ENCODE results near the gene SLC41A3.
"Not testable (repeated sequence)": the region's sequence is repeated elsewhere in the genome, so short reads cannot be mapped to it uniquely, and the experiment has no call there.

SLC41A3 gene

GRCh38 chr3:126051234-126051633, 32.7 kb downstream of the SLC41A3 start:
- no peak for DNase-seq

- DNase-seq: no peak
These were observed 33.3 kb downstream of the SLC41A3 start for GRCh38 chr3:126050626-126051025.

- no peak for DNase-seq
These were observed 33.9 kb downstream of the SLC41A3 start for GRCh38 chr3:126050050-126050392.

GRCh38 chr3:126049289-126050049, 34.5 kb downstream of the SLC41A3 start:
- no peak for DNase-seq

- no peak for DNase-seq
These were observed 43.5 kb downstream of the SLC41A3 start for GRCh38 chr3:126040386-126040785.

- no peak for DNase-seq
These were observed 44.1 kb downstream of the SLC41A3 start for GRCh38 chr3:126039870-126040269.

GRCh38 chr3:126038791-126039190, 45.1 kb downstream of the SLC41A3 start:
- DNase-seq: not testable (repeated sequence)

GRCh38 chr3:126036056-126036549, 47.8 kb downstream of the SLC41A3 start:
- DNase-seq: no peak

- no peak for DNase-seq
These were observed 48.4 kb downstream of the SLC41A3 start for GRCh38 chr3:126035362-126036050.

GRCh38 chr3:126034481-126035361, 49.2 kb downstream of the SLC41A3 start:
- peak; percentile 15 for DNase-seq

GRCh38 chr3:126033765-126034164, 50.2 kb downstream of the SLC41A3 start:
- DNase-seq: no peak

GRCh38 chr3:126033051-126033745, 50.7 kb downstream of the SLC41A3 start:
- no peak for DNase-seq

GRCh38 chr3:126031981-126032471, 51.9 kb downstream of the SLC41A3 start:
- no peak for DNase-seq

- DNase-seq: no peak
These were observed 53.5 kb downstream of the SLC41A3 start for GRCh38 chr3:126030455-126030854.

- no peak for DNase-seq
These were observed 54.7 kb downstream of the SLC41A3 start for GRCh38 chr3:126029241-126029640.

- no peak for DNase-seq
These were observed 55.8 kb downstream of the SLC41A3 start for GRCh38 chr3:126028096-126028495.

- DNase-seq: no peak
These were observed 57.2 kb downstream of the SLC41A3 start for GRCh38 chr3:126026761-126027160.

GRCh38 chr3:126026277-126026751, 57.6 kb downstream of the SLC41A3 start:
- no peak for DNase-seq

GRCh38 chr3:126025862-126026261, 58.1 kb downstream of the SLC41A3 start:
- DNase-seq: no peak

GRCh38 chr3:126025116-126025729, 58.7 kb downstream of the SLC41A3 start:
- DNase-seq: no peak

GRCh38 chr3:126024049-126024854, 59.7 kb downstream of the SLC41A3 start:
- no peak for DNase-seq
